Epithelial cell of esophagus (primary cell): ENCODE measurements around the gene LBR.

Experiments used
- DNase-seq: peaks from one replicate; pipeline ENCODE4 v3.0.0; 2010; ENCODE audit warnings: low read depth
- H3K4me3 ChIP-seq: 2 replicates; pipeline ENCODE4 v1.5.1; 2011; ENCODE audit warnings: mild to moderate bottlenecking, low read length, control low read depth
- TF ChIP-seq, protein P1 (sequence below): IDR thresholded peaks from 2 replicates; pipeline ENCODE4 v1.5.1; 2011; ENCODE audit warnings: low read depth, mild to moderate bottlenecking, low read length, control low read depth, inconsistent platforms; ENCODE audit not compliant: insufficient read depth; ENCODE audit errors: missing control alignments

Gene LBR

DNA sequence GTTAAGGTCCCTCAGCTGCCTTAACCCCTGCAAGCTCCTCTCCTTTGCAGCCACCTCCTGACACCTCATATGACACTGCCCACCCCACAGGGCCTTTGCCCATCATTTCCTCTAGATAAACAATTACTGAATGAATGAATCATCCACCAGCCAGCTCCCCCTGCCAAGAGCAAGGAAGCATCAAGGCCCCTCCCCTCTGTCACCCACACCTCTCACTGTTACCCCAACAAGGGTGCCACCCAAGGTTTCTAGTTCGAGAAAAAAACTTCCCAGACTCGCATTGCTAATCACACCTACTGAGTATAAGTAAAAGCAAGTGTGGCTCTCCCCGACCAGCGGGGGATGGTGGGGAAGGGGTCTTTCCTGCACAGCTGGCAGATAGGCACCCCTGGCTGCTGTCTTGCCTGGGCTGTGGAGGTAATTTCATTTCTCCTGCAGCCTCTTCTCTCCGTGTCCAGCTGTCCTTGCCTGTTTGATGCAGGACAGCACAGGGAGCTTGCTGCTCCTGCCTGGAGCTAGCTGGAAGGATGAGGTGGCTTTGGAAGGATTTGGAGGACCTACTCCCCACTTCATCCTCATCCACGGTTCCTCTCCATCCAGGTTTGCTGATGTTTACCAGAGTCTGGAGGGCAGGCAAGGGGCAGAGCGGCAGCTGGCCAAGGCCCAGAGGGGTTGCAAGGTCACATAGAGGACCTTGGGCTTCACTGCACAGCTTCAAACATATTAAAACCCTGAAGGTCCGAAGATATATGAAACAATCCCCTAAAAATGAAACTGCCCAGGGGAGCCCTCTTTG is 33.1 kb upstream of the LBR start:
- DNase-seq, result peak; percentile 49
- no peak overlapping the region for H3K4me3 ChIP-seq
- TF ChIP-seq, protein P1, sequence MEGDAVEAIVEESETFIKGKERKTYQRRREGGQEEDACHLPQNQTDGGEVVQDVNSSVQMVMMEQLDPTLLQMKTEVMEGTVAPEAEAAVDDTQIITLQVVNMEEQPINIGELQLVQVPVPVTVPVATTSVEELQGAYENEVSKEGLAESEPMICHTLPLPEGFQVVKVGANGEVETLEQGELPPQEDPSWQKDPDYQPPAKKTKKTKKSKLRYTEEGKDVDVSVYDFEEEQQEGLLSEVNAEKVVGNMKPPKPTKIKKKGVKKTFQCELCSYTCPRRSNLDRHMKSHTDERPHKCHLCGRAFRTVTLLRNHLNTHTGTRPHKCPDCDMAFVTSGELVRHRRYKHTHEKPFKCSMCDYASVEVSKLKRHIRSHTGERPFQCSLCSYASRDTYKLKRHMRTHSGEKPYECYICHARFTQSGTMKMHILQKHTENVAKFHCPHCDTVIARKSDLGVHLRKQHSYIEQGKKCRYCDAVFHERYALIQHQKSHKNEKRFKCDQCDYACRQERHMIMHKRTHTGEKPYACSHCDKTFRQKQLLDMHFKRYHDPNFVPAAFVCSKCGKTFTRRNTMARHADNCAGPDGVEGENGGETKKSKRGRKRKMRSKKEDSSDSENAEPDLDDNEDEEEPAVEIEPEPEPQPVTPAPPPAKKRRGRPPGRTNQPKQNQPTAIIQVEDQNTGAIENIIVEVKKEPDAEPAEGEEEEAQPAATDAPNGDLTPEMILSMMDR, result no peak

DNA sequence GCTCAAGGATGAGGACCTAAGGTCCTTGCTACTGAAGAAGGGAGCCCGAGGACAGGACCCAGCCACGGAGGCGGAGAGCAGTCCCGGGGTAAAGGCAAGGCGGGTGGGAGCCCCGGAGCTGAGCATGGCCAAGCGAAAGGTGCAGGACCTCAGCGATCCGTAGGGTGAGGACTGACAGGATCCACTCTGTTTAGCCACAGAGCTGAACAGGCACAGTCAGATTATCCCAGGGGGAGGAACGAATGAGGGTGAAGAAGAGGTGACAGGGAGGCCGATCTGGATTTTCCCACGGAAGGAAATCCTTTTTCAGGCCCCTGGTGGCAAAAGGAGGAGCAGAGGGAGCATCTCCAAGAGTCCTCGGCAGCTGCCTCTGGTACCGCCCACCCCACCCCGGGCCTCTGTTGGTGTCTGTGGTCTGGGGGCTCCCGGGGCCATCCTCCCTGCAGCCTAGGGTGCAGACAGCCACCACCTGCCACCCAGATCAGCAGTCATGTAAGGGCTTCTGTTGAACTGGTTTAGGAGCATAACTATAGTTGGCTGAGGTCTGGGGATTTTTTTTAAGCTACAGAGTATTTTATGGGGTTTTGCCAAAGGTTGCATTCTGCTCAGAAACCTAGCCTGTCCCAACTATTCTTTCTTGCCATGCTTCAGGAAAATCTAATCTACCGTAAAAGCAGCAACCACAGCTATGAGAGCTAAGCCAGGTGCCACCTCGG is 32.3 kb upstream of the LBR start:
- TF ChIP-seq, protein P1, result no peak
- H3K4me3 ChIP-seq, result no peak overlapping the region
- no peak for DNase-seq

DNA sequence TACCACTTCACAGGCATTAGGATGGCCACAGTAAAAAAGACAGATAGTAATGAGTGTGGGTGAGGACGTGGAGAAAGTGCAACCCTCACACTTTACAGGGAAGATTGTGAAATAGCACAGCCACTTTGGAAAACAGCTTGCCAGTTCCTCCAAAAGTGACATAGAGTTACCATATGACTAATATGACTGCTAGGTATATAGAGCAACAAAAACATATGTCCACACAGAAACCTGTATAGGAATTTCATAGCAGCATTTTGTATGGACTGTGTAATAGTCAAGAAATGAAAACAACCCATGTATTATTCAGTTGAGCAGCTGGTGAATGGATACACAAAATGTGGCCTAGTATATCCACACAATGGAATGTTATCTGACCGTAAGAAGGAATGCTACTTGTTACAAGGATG is 30.4 kb upstream of the LBR start:
- TF ChIP-seq, protein P1, result no peak
- DNase-seq, result peak; percentile 67
- H3K4me3 ChIP-seq, result no peak overlapping the region

DNA sequence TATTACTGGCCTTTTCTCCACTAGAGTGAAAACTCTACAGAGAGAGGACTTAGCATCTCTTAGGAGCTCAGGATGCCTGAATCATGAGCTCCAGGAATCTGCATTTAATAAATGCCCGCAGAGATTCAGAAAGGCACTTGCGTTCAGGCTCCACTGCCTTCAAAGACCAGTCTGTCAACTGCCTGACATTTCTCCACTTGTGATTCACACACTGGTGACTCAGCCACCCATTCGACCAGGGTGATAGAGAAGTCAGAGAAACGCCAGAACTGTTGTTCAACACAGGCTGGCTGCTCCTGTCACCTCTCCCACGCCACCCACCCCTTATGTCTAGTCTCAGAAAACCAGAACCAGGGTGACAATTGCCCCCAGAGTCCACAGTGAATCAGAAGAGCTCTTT is 26.9 kb upstream of the LBR start:
- TF ChIP-seq, protein P1, result no peak
- DNase-seq, result peak; percentile 96
- H3K4me3 ChIP-seq, result no peak overlapping the region

DNA sequence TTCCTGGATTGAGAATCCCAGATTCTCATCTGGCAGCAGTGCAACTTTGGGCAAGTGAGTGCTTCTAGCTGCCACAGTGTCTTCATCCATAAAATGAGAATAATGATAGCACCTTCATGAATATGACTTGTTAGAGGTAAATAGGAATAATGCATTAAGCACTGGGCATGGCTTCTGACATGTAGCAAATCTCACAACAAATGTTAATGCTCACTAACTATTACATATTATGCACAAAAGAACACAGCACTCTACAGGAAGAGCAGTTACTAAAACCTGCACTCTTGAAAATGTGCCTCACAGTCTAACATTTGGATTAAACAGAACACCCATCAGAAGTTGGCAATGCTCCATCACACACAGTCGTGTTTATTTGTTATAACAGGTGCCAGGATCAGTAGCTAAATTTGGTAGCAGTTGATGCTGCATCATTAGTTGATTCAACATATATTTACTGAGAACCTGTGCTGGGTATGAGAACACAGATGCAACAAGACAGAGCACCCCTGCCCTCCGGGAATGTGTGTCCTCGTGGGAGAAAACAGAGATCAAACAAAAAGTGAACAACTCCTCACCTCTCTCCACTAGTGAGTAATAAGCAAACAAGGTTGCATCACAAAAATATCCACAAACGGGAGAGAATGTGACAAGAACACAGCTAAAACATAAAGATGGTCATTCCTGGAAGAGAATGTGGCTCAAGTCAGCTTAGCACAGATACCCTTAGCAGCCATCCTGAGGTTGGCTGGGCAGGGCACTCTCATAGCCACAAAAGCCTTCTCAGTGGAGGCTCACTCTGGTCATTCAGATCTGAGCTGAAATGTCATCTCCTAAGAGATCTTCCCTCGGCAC is 26.2 kb upstream of the LBR start:
- TF ChIP-seq, protein P1, result no peak
- no peak overlapping the region for H3K4me3 ChIP-seq
- DNase-seq, result peak; percentile 94

DNA sequence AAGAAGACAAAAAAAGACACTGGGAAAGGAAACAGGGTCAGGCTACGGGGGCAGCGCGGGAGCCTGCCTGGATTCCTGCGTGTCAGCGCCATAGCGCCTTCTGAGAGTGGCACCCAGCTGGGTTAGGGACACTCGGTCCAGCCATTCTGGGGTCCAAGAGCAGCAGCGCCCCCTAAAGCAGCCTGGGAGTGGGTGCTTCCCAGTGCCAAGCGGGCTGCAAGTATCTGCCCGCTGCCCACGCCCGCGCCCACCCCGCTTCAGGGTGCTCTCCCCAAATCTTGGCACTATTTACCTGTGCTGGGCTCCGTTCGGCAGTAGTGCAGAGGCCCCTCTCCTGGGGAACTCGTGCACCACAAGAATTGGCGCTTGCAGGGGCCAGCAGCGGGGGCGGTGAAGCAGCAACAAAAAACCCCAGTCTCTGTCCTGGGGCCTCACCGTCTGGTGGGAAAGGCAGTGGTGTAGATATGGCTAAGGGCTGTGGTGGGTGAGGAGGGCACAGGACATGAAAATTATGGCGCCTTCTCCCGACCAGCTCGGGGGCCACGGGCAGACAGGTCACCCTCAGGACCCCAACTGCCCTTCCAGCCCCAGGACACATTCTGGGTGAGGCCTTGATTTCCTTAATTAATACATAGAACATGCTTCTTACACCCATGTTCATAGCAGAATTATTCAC is 24.1 kb upstream of the LBR start:
- no peak for DNase-seq
- H3K4me3 ChIP-seq, result no peak overlapping the region
- TF ChIP-seq, protein P1, result no peak
